CD14-positive monocyte (primary cell): ENCODE data around the gene IL4R. TPM values are rescaled to one million over a fixed set of nuclear protein-coding genes. Genes with fewer than 3 reads are reported as not detected.

Experiments used
- DNase-seq, 3 donors: peaks; one replicate each; pipeline ENCODE4 v3.0.0-alpha.2; 2011 to 2022
- H2AFZ ChIP-seq: 2 replicates; pipeline ENCODE4 v1.6.0; 2012; ENCODE audit warnings: mild to moderate bottlenecking, low read depth, low read length, inconsistent platforms; ENCODE audit not compliant: insufficient read depth, poor library complexity, severe bottlenecking
- H3K27ac ChIP-seq, 2 donors: 1 replicate in 1 of 2; 2 replicates in 1 of 2; pipeline ENCODE4 v1.5.1; 2012 to 2013; ENCODE audit warnings: low read length in 2 of 2, control low read depth in 1 of 2, inconsistent platforms in 1 of 2, low read depth in 1 of 2, mild to moderate bottlenecking in 1 of 2
- H3K27me3 ChIP-seq, 2 donors: one replicate each; pipeline versions ENCODE4 v1.6.0 to v1.6.1; 2011 to 2013; ENCODE audit warnings: low read length in 2 of 2; ENCODE audit not compliant: control insufficient read depth in 2 of 2, insufficient read depth in 2 of 2
- H3K36me3 ChIP-seq, 2 donors: replicated peaks in 1 of 2; 1 replicate in 1 of 2; 2 replicates in 1 of 2; pipeline versions ENCODE4 v1.5.1 to v1.6.1; 2012 to 2013; ENCODE audit warnings: low read length in 2 of 2, control low read depth in 1 of 2, inconsistent platforms in 1 of 2, mild to moderate bottlenecking in 1 of 2; ENCODE audit not compliant: insufficient read depth in 2 of 2, control insufficient read depth in 1 of 2
- H3K4me1 ChIP-seq, 2 donors: 1 replicate in 1 of 2; 2 replicates in 1 of 2; pipeline versions ENCODE4 v1.5.1 to v1.6.1; 2012 to 2013; ENCODE audit warnings: low read length in 2 of 2, control low read depth in 1 of 2, inconsistent platforms in 1 of 2, mild to moderate bottlenecking in 1 of 2, moderate library complexity in 1 of 2; ENCODE audit not compliant: insufficient read depth in 2 of 2, control insufficient read depth in 1 of 2
- H3K4me2 ChIP-seq: replicated peaks from 2 replicates; pipeline ENCODE3; 2012; ENCODE audit warnings: low read length, moderate library complexity, mild to moderate bottlenecking; ENCODE audit not compliant: poor library complexity, severe bottlenecking; ENCODE audit errors: extremely low read depth
- H3K4me3 ChIP-seq, 3 experiments: fragments of 200-600 bp in 1 of 3; sonication (generic) in 1 of 3; replicated peaks in 1 of 3; 1 replicate in 2 of 3; 2 replicates in 1 of 3; pipeline ENCODE4 v1.5.1; 2011 to 2013; ENCODE audit warnings: low read length in 3 of 3, mild to moderate bottlenecking in 3 of 3, control low read depth in 2 of 3, low read depth in 2 of 3, inconsistent platforms in 1 of 3, moderate library complexity in 1 of 3
- H3K79me2 ChIP-seq: 2 replicates; pipeline ENCODE4 v1.6.0; 2012; ENCODE audit warnings: mild to moderate bottlenecking, control low read depth, inconsistent platforms, low read length, moderate library complexity; ENCODE audit not compliant: insufficient read depth
- H3K9ac ChIP-seq: 2 replicates; pipeline ENCODE4 v1.6.0; 2017; ENCODE audit warnings: low read length, mild to moderate bottlenecking; ENCODE audit not compliant: insufficient read depth, poor library complexity, severe bottlenecking
- H3K9me3 ChIP-seq, 2 donors: replicated peaks in 1 of 2; 1 replicate in 1 of 2; 2 replicates in 1 of 2; pipeline versions ENCODE4 v1.5.1 to v1.6.1; 2012 to 2013; ENCODE audit warnings: low read length in 2 of 2, control low read depth in 1 of 2; ENCODE audit not compliant: control insufficient read depth in 1 of 2, insufficient read depth in 1 of 2
- H4K20me1 ChIP-seq: 2 replicates; pipeline ENCODE4 v1.6.0; 2012; ENCODE audit warnings: mild to moderate bottlenecking, low read length, control low read depth, moderate library complexity; ENCODE audit not compliant: insufficient read depth
- H3K27ac Mint-ChIP-seq, 7 donors: one replicate each; pipeline ENCODE4 v1.8.0; 2020; ENCODE audit warnings: mild to moderate bottlenecking in 7 of 7, mixed read lengths in 7 of 7, moderate library complexity in 6 of 7, inconsistent platforms in 2 of 7
- H3K27me3 Mint-ChIP-seq, 3 donors: one replicate each; pipeline ENCODE4 v1.8.0; 2021 to 2022; ENCODE audit warnings: low read depth in 3 of 3, mild to moderate bottlenecking in 3 of 3, mixed read lengths in 3 of 3, moderate library complexity in 3 of 3, inconsistent platforms in 1 of 3
- H3K36me3 Mint-ChIP-seq, 2 donors: one replicate each; pipeline ENCODE4 v1.8.0; 2020; ENCODE audit warnings: mixed read lengths in 2 of 2, inconsistent platforms in 1 of 2, mild to moderate bottlenecking in 1 of 2
- H3K4me1 Mint-ChIP-seq: one replicate; pipeline ENCODE4 v1.8.0; 2020; ENCODE audit warnings: mild to moderate bottlenecking, mixed read lengths
- H3K4me3 Mint-ChIP-seq, 2 donors: one replicate each; pipeline ENCODE4 v1.8.0; 2020; ENCODE audit warnings: mild to moderate bottlenecking in 2 of 2, mixed read lengths in 2 of 2, moderate library complexity in 1 of 2
- H3K9me3 Mint-ChIP-seq, 7 donors: one replicate each; pipeline ENCODE4 v1.8.0; 2020 to 2022; ENCODE audit warnings: mixed read lengths in 7 of 7, mild to moderate bottlenecking in 6 of 7, moderate library complexity in 6 of 7, inconsistent platforms in 2 of 7
- CTCF ChIP-seq: fragments of 200-600 bp; IDR thresholded peaks from one replicate; pipeline ENCODE4 v1.8.0; 2022; ENCODE audit warnings: antibody characterized with exemption, mild to moderate bottlenecking
- WGBS: methylation state at CpG from one replicate; pipeline ENCODE4 v1.1.5; 2013; ENCODE audit warnings: missing lambda C conversion rate; ENCODE audit not compliant: insufficient coverage; 5-methylcytosine and 5-hydroxymethylcytosine counted together
- intact Hi-C, 2 donors: fragments of 100-400 bp; cut with micrococcal nuclease; formaldehyde crosslinking; loops; one replicate each; pipeline versions ENCODE4 v1.15.0 to v1.15.1; 2023
- polyA plus RNA-seq, 3 donors: library from polyadenylated mRNA; depleted of rRNA in 1 of 3; unstranded in 2 of 3; stranded (reverse) in 1 of 3; fragments of 300-500 nt in 2 of 3; fragments of >200 nt in 1 of 3; fragmentation: Illumina TruSeq in 2 of 3; gene quantifications; 1 replicate in 2 of 3; 2 replicates in 1 of 3; pipeline ENCODE4 v1.2.3, GENCODE V29; 2012 to 2021

Gene IL4R
- polyA plus RNA-seq, 3 donors, result 25.1 to 80.4 (median 35.6) TPM

GRCh38 chr16:27289669-27290068, 24.1 kb upstream of the IL4R start:
- Mint-ChIP-seq H3K4me1 (peaks cover 45% of the 10 kb centered on the region), H3K4me3 (no peak overlapping the region), H3K9me3 (peaks cover 0 to 12% (median 0%) of the 10 kb centered on the region in 7 donors), H3K36me3 (peaks cover 9 to 10% of the 10 kb centered on the region in 2 donors), H3K27ac (no peak overlapping the region), H3K27me3 (peaks cover 0 to 3% (median 1%) of the 10 kb centered on the region in 3 donors)
- H2AFZ ChIP-seq, result no peak overlapping the region
- H3K4me2 ChIP-seq, result no peak overlapping the region
- no peak for TF ChIP-seq CTCF
- H4K20me1 ChIP-seq, result no peaks in the 10 kb centered on the region
- no peaks in the 10 kb centered on the region for H3K9me3 ChIP-seq
- H3K4me1 ChIP-seq, result peaks cover 39 to 44% of the 10 kb centered on the region in 2 donors
- WGBS, result 100% methylated on average over 2 of the region's 6 CpGs
- no peaks in the 10 kb centered on the region for H3K79me2 ChIP-seq
- H3K9ac ChIP-seq, result no peak overlapping the region
- intact Hi-C loops, result no loop called here
- H3K27ac ChIP-seq, result no peak overlapping the region
- no peaks in the 10 kb centered on the region for H3K27me3 ChIP-seq
- DNase-seq, result no peak
- H3K36me3 ChIP-seq, result no peaks in the 10 kb centered on the region
- no peak overlapping the region for H3K4me3 ChIP-seq

DNA sequence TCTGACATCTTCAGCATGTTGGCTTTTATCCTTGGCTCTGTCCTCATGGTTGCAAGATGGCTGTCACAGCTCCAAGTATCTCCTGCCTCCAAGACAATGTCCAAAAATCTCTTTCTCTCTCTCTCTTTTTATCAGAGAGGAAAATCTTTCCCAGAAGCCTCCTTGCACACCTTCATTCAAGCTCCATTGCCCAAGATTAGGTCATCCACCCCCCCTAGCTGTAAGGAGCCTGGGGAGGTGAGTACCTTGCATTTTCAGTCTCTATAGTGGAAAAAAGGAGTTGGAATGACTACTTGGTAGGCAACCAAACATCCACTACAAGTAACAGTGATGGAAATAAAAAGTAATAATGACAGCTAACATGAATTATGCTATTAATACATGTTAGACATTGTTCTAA, 23.2 kb upstream of the IL4R start:
- H3K4me1 Mint-ChIP-seq, result peaks cover 36% of the 10 kb centered on the region
- no peaks in the 10 kb centered on the region for H3K36me3 ChIP-seq
- H3K4me2 ChIP-seq, result no peak overlapping the region
- H3K36me3 Mint-ChIP-seq, result peaks cover 3 to 6% of the 10 kb centered on the region in 2 donors
- no peak for TF ChIP-seq CTCF
- intact Hi-C loops, result no loop called here
- H3K9ac ChIP-seq, result no peak overlapping the region
- H3K27ac Mint-ChIP-seq, result peak overlapping the region in 1 of 7 donors; percentile 2
- no peaks in the 10 kb centered on the region for H3K27me3 ChIP-seq
- H3K9me3 Mint-ChIP-seq, result peaks cover 0 to 6% (median 0%) of the 10 kb centered on the region in 7 donors
- no peak overlapping the region for H3K4me3 ChIP-seq
- H3K4me1 ChIP-seq, result peaks cover 35% of the 10 kb centered on the region in 2 donors
- H3K79me2 ChIP-seq, result no peaks in the 10 kb centered on the region
- peaks cover 0 to 3% (median 1%) of the 10 kb centered on the region in 3 donors for H3K27me3 Mint-ChIP-seq
- no peak for DNase-seq
- H3K4me3 Mint-ChIP-seq, result no peak overlapping the region
- no peak overlapping the region for H3K27ac ChIP-seq
- H3K9me3 ChIP-seq, result no peaks in the 10 kb centered on the region
- no peak overlapping the region for H2AFZ ChIP-seq
- no peaks in the 10 kb centered on the region for H4K20me1 ChIP-seq
